GM21786 (cell line): ENCODE measurements around the gene PDZD7.

Source experiments
- ATAC-seq: cut with Tn5 transposase; IDR thresholded peaks from one replicate; pipeline ENCODE4 v1.9.1; 2021; ENCODE audit not compliant: unreplicated experiment

PDZD7 gene

DNA sequence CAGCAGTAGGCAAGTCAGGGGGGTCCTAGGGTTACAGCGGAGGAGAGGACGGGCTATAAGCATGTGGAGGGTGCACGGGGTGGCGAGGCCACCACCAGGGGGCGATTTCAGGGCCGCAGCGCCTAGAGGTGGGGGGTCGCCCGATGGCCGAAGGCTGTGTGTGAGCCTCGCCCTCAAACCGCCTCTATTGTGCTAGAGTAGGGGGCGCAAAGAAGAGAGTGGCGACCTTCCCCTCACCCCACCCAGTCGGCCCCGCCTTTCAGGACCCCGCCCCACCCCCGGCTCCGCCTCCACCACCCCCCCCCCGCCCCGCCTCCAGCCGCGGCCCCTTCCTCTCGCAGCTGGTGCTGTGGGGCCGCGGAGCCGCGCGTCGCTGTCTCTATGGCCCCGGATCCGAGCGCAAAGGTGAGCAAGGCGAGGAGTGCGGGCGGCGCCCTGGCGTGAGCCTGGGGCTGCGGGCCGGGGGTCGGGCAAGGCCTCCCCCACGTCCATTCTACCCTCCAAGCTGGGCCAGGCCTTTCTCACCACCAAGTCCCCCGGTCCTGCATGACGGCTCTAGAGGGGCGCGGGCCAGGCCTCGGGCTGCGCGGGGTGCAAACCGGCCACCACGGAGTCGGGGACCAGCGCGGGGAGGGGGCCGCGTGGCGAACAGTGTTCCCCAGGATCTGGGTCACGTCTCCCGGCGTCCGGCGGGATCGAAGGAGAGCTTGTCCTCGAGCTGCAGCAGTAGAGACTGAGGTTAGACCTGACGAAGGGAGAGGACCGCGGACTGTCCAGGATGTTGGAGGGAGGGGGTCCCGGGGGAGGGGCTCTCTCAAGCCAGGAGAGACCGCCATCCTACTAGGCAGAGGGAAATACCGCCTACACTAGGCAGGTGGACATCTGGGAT lies 61.5 kb downstream of the PDZD7 start, which contains the start of gene SEMA4G:
Gene SEMA4G, plus strand, starts transcription at position 318 of the 889 bp plus-strand sequence. CDS start 3,409 bp downstream, outside the sequence.
- ATAC-seq = peak; percentile 64

DNA sequence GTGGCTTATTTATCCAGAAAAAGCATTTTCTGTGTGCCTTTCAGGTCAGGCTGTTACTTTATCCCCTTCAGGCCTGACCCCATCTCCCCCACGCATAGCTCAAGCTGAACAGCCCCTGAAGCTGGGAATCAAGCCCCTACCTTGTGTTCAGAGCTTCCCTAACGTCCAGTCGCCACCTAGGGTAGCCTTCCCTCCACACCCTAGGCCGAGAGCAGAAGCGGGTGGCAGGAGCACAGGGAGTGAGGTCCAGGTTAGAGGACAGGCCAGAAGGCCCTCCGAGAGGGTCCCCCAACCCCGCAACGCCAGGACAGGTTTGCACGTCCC lies 62.1 kb downstream of the PDZD7 start:
- ATAC-seq = no peak

DNA sequence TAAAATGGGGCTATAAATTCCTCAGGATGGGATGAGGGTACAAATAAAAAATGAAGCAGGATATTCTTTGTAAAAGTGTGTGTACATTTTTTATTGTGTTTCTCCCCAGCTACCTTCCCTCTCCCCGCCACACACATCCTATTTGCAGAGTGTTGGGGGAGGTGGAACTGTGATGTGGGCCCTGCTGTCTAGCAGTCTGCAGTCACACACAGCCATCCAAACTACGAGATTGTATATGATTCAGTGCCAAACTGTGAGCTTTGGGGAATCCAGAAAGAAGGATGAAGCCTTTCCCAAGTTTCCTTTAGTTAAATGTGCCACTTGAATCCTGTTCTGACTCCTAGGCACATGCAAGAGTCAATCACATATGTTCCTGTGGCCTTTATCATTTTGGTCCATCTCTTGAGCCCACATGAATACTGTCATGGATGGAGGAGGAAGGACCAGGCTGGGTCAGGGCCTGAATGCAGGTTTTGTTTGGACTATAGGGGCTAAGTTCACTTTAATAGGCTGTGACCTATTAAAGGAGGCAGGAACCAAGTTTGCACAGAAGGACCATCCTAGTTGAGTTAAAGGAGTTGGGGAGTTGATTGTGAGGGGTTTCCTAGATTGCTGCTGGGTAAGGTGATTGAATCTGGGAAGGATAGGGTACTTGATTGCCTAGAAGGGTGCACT lies 62.7 kb downstream of the PDZD7 start:
- ATAC-seq = no peak

DNA sequence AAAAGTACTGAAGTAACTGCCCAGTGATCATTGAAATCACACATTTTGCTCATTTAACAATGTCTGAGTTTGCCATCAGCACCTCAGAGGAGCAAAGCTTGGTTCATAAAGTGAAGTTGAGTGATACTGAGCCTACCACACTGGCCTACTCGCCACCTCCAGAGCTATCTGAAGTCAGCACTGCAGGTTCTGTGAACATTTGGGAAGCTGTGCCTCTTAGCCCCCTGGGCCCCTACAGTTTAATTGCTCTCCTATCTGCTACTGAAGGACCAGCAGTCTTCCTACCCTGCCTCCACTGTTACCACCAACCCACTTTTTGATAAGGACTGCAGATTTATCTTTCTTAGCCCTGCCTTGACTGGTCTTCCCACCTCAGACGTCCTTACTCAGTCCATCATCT lies 63.6 kb downstream of the PDZD7 start:
- ATAC-seq = no peak

DNA sequence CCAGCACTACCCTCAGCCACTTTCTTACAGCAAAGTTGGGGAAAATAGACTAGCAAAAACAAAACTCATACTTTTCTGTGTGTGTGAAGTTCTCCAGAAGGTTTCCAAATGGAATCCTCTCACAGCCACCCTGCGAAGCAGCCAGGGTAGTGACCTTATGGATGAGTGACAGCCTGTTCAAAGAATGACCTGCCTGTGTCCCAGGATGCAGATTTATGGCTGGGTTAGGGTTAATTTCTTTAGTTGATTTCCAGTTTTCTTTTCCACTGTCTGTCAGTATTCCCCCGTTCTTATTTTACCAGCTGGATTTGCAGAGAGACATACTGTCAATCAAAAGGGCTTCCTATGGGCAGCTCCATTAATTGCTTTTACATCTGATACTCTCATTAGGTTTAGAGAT lies 64.0 kb downstream of the PDZD7 start:
- ATAC-seq = no peak

DNA sequence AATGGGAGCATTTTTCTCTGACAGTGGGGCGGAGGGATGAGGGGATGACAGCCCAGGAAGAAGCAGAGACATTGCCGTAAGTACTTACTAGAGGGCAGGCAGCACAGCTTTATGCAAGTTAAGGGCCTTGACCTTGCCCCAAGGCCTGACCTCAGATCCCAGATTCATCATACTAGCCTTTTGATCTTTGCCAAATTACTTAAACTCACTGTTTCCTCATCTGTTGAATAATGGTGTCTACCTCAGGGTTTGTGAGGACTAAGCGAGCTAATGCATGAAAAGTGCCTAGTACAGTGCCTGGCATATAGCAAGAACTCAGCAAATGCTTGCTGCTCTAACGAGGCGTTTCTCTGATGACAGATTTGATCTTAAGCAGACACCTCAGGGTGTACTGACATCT lies 65.1 kb downstream of the PDZD7 start:
- ATAC-seq = no peak

DNA sequence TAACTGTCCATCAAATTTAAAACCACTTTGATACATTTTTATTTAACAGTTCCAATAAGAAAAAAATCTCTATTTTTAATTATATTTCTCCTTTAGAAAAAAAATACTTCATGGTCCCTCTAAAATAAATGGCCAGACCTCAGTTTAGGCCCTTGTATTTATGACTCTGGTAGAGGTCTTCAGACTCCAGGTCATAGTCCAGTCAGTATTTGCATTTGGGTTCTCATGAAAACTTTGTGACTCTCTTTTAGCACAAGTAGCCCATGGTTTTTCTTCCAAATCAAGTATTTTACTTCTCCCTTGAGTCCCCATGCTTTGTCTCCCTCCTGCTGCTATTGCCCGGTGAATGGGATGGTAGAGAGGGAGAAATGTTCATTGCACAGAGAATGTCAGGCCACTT lies 67.1 kb downstream of the PDZD7 start:
- no peak for ATAC-seq

DNA sequence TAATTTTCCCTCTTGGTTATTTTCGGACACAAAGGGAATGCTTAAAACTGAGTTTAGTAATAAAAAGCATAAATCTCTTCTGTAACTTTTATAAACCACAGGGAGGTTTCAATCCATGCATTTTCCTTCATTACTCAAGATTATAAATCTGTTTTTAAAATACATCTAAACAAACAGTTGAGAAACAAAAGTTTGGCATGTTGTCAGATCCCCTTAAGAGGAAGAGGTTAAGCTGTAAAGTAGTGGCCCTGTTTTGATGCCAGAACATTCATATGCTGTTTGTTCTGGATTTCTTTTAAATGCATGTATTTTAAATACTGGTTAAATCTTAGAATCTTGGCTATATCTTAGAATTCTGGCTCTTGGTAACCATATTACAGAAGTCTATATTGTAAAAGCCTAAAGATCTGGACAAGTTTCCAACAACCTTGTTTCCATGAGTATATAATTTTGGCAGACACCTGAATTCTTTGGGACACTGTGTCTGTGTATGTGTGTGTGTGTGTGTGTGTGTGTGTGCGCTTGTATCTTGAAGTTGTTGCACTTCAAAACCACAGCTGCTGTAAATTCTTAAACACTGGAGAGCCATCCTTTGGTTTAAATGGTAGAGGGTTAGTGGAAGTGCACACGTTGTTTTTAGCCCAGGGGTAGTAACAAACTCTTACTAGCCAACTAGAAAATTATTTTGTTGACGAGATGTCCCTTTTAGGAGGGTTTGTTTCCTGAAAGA lies 68.4 kb downstream of the PDZD7 start:
- no peak for ATAC-seq

DNA sequence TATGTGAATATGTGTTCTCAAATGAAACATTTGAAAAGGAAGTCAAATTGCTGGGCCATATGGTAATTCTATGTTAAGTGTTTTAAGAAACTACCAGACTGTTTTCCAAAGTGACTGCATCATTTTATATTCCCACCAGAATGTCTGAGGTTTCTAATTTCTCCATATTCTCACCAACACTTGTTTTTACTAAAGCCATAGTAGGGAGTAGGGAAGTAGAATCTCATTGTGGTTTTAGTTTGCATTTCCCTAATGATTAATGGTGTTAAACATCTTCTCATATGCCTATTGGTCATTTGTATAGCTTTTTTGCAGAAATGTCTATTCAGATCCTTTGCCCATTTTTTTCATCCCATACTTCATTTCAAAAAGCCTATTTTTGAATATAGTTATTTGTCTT lies 70.7 kb downstream of the PDZD7 start:
- no peak for ATAC-seq
